ENCODE data around the gene USP40.

The USP40 gene

GRCh38 chr2:233485726-233486125, 80.9 kb downstream of the USP40 start:
- Histone ChIP-seq H3K9me3 (ENCODE audit: control insufficient read depth, low read length) (no peaks in the 10 kb centered on the region), H3K4me1 (ENCODE audit: control insufficient read depth, insufficient read depth, low read length, poor library complexity, severe bottlenecking) (peaks cover 12% of the 10 kb centered on the region), H3K4me3 (ENCODE audit: extremely low read depth, insufficient read depth, low read length, poor library complexity, severe bottlenecking) (no peak overlapping the region), H3K36me3 (ENCODE audit: control insufficient read depth, insufficient read depth, low read length) (peaks cover 58% of the 10 kb centered on the region), H3K27ac (ENCODE audit: low read depth, low read length, severe bottlenecking) (no peak overlapping the region)
- WGBS, 2 experiments (ENCODE audit: insufficient coverage in 2 of 2), result 89 to 92% methylated on average over 14 to 15 of the region's 15 CpGs

- H3K4me3 ChIP-seq (ENCODE audit: extremely low read depth, insufficient read depth, low read length, poor library complexity, severe bottlenecking), result no peak overlapping the region
- H3K36me3 ChIP-seq (ENCODE audit: control insufficient read depth, insufficient read depth, low read length), result peaks cover 50% of the 10 kb centered on the region
- no peak overlapping the region for H3K27ac ChIP-seq (ENCODE audit: low read depth, low read length, severe bottlenecking)
- H3K4me1 ChIP-seq (ENCODE audit: control insufficient read depth, insufficient read depth, low read length, poor library complexity, severe bottlenecking), result peaks cover 12% of the 10 kb centered on the region
- no peaks in the 10 kb centered on the region for H3K9me3 ChIP-seq (ENCODE audit: control insufficient read depth, low read length)
- 91 to 96% methylated on average over 5 of the region's 5 CpGs for WGBS, 2 experiments (ENCODE audit: insufficient coverage in 2 of 2)
Measured at GRCh38 chr2:233482616-233483015, 84.0 kb downstream of the USP40 start.

GRCh38 chr2:233481368-233482142, 85.0 kb downstream of the USP40 start:
- no peak overlapping the region for H3K27ac ChIP-seq (ENCODE audit: low read depth, low read length, severe bottlenecking)
- H3K36me3 ChIP-seq (ENCODE audit: control insufficient read depth, insufficient read depth, low read length), result peaks cover 55% of the 10 kb centered on the region
- H3K4me3 ChIP-seq (ENCODE audit: extremely low read depth, insufficient read depth, low read length, poor library complexity, severe bottlenecking), result no peak overlapping the region
- peaks cover 6% of the 10 kb centered on the region for H3K4me1 ChIP-seq (ENCODE audit: control insufficient read depth, insufficient read depth, low read length, poor library complexity, severe bottlenecking)
- no peaks in the 10 kb centered on the region for H3K9me3 ChIP-seq (ENCODE audit: control insufficient read depth, low read length)
- 90 to 91% methylated on average over 18 to 20 of the region's 22 CpGs for WGBS, 2 experiments (ENCODE audit: insufficient coverage in 2 of 2)

- WGBS, 2 experiments (ENCODE audit: insufficient coverage in 2 of 2), result 92 to 94% methylated on average over 17 to 21 of the region's 21 CpGs
- peaks cover 50% of the 10 kb centered on the region for H3K36me3 ChIP-seq (ENCODE audit: control insufficient read depth, insufficient read depth, low read length)
- H3K27ac ChIP-seq (ENCODE audit: low read depth, low read length, severe bottlenecking), result no peak overlapping the region
- H3K4me3 ChIP-seq (ENCODE audit: extremely low read depth, insufficient read depth, low read length, poor library complexity, severe bottlenecking), result no peak overlapping the region
- no peaks in the 10 kb centered on the region for H3K9me3 ChIP-seq (ENCODE audit: control insufficient read depth, low read length)
- H3K4me1 ChIP-seq (ENCODE audit: control insufficient read depth, insufficient read depth, low read length, poor library complexity, severe bottlenecking), result no peaks in the 10 kb centered on the region
Measured at GRCh38 chr2:233480490-233481202, 85.9 kb downstream of the USP40 start.

GRCh38 chr2:233479616-233480489, 86.7 kb downstream of the USP40 start:
- Histone ChIP-seq H3K36me3 (ENCODE audit: control insufficient read depth, insufficient read depth, low read length) (peaks cover 43% of the 10 kb centered on the region), H3K27ac (ENCODE audit: low read depth, low read length, severe bottlenecking) (no peak overlapping the region), H3K4me1 (ENCODE audit: control insufficient read depth, insufficient read depth, low read length, poor library complexity, severe bottlenecking) (no peaks in the 10 kb centered on the region), H3K4me3 (ENCODE audit: extremely low read depth, insufficient read depth, low read length, poor library complexity, severe bottlenecking) (no peak overlapping the region), H3K9me3 (ENCODE audit: control insufficient read depth, low read length) (no peaks in the 10 kb centered on the region)
- 82 to 91% methylated on average over 15 to 22 of the region's 27 CpGs for WGBS, 2 experiments (ENCODE audit: insufficient coverage in 2 of 2)

- Histone ChIP-seq H3K36me3 (ENCODE audit: control insufficient read depth, insufficient read depth, low read length) (peaks cover 23% of the 10 kb centered on the region), H3K4me1 (ENCODE audit: control insufficient read depth, insufficient read depth, low read length, poor library complexity, severe bottlenecking) (no peaks in the 10 kb centered on the region), H3K9me3 (ENCODE audit: control insufficient read depth, low read length) (no peaks in the 10 kb centered on the region), H3K27ac (ENCODE audit: low read depth, low read length, severe bottlenecking) (no peak overlapping the region), H3K4me3 (ENCODE audit: extremely low read depth, insufficient read depth, low read length, poor library complexity, severe bottlenecking) (no peak overlapping the region)
- WGBS, 2 experiments (ENCODE audit: insufficient coverage in 2 of 2), result 93 to 94% methylated on average over 25 to 29 of the region's 29 CpGs
Measured at GRCh38 chr2:233477548-233478433, 88.8 kb downstream of the USP40 start.

GRCh38 chr2:233476651-233477547, 89.7 kb downstream of the USP40 start:
- Histone ChIP-seq H3K4me3 (ENCODE audit: extremely low read depth, insufficient read depth, low read length, poor library complexity, severe bottlenecking) (no peak overlapping the region), H3K9me3 (ENCODE audit: control insufficient read depth, low read length) (no peaks in the 10 kb centered on the region), H3K27ac (ENCODE audit: low read depth, low read length, severe bottlenecking) (no peak overlapping the region), H3K4me1 (ENCODE audit: control insufficient read depth, insufficient read depth, low read length, poor library complexity, severe bottlenecking) (no peaks in the 10 kb centered on the region), H3K36me3 (ENCODE audit: control insufficient read depth, insufficient read depth, low read length) (peaks cover 14% of the 10 kb centered on the region)
- 94% methylated on average over 43 to 45 of the region's 45 CpGs for WGBS, 2 experiments (ENCODE audit: insufficient coverage in 2 of 2)

GRCh38 chr2:233476063-233476410, 90.5 kb downstream of the USP40 start:
- WGBS, 2 experiments (ENCODE audit: insufficient coverage in 2 of 2), result 88 to 98% methylated on average over 8 to 14 of the region's 14 CpGs
- no peak overlapping the region for H3K4me3 ChIP-seq (ENCODE audit: extremely low read depth, insufficient read depth, low read length, poor library complexity, severe bottlenecking)
- H3K9me3 ChIP-seq (ENCODE audit: control insufficient read depth, low read length), result no peaks in the 10 kb centered on the region
- no peak overlapping the region for H3K27ac ChIP-seq (ENCODE audit: low read depth, low read length, severe bottlenecking)
- peaks cover 9% of the 10 kb centered on the region for H3K36me3 ChIP-seq (ENCODE audit: control insufficient read depth, insufficient read depth, low read length)
- no peaks in the 10 kb centered on the region for H3K4me1 ChIP-seq (ENCODE audit: control insufficient read depth, insufficient read depth, low read length, poor library complexity, severe bottlenecking)

GRCh38 chr2:233474308-233475160, 92.0 kb downstream of the USP40 start:
- H3K9me3 ChIP-seq (ENCODE audit: control insufficient read depth, low read length), result no peaks in the 10 kb centered on the region
- 78 to 84% methylated on average over 15 to 18 of the region's 22 CpGs for WGBS, 2 experiments (ENCODE audit: insufficient coverage in 2 of 2)
- H3K27ac ChIP-seq (ENCODE audit: low read depth, low read length, severe bottlenecking), result no peak overlapping the region
- H3K36me3 ChIP-seq (ENCODE audit: control insufficient read depth, insufficient read depth, low read length), result peaks cover 15% of the 10 kb centered on the region
- H3K4me1 ChIP-seq (ENCODE audit: control insufficient read depth, insufficient read depth, low read length, poor library complexity, severe bottlenecking), result no peaks in the 10 kb centered on the region
- H3K4me3 ChIP-seq (ENCODE audit: extremely low read depth, insufficient read depth, low read length, poor library complexity, severe bottlenecking), result no peak overlapping the region
